K562 (cell line): ENCODE data around the gene SCGB1C2. TPM values are rescaled to one million over a fixed set of nuclear protein-coding genes. Genes with fewer than 3 reads are reported as not detected.

Experiments used
- ATAC-seq: fragments of 200-7000 bp; cut with Tn5 transposase; 3 replicates; pipeline ENCODE4 v1.9.1; 2020; ENCODE audit warnings: moderate library complexity
- BruUV-seq: library from RNA; stranded (reverse); fragments of 400-500 nt; replicated peaks from 2 replicates; lab custom pipeline; 2021; lab: Mats Ljungman, UMichigan
- CTCF ChIA-PET: fragments of 300-600 bp; formaldehyde crosslinking; extraction: SDS; loops from one replicate; lab custom pipeline; 2021; ENCODE audit warnings: low intra/inter-chr PET ratio; lab: Yijun Ruan, JAX
- POLR2A ChIA-PET: fragments of 300-600, 350-650 bp; sonication (Branson Sonifier 250); formaldehyde crosslinking; extraction: SDS; loops from one replicate; lab custom pipeline; 2021; ENCODE audit warnings: antibody characterized with exemption, inconsistent platforms; lab: Yijun Ruan, JAX
- DNase-seq, 4 experiments: peaks; one replicate each; pipeline versions ENCODE4 v3.0.0 to v3.0.0-alpha.2; 2011 to 2018; ENCODE audit warnings: low spot score in 3 of 4, mixed read lengths in 3 of 4; ENCODE audit errors: extremely low read depth in 1 of 4
- FAIRE-seq: peaks from 2 replicates; lab custom pipeline; 2011; peaks lifted over from hg19 to GRCh38; lab: Jason Lieb, UNC
- H2AFZ ChIP-seq: 2 replicates; pipeline ENCODE4 v1.6.0; 2011; ENCODE audit warnings: low read depth, low read length, control low read depth, inconsistent platforms
- H3K27ac ChIP-seq: fragments of 200-600 bp; 3 replicates; pipeline ENCODE4 v1.8.0; 2011; ENCODE audit warnings: low read depth, mild to moderate bottlenecking, control low read depth, inconsistent platforms, low read length, moderate library complexity, mixed read lengths; ENCODE audit errors: extremely low read depth
- H3K27me3 ChIP-seq, 2 experiments: fragments of 300-600 bp in 1 of 2; 2 replicates in 1 of 2; 3 replicates in 1 of 2; pipeline versions ENCODE4 v1.6.0 to v1.8.0; 2011; ENCODE audit warnings: inconsistent platforms in 2 of 2, low read length in 2 of 2, mild to moderate bottlenecking in 1 of 2, mixed read lengths in 1 of 2, moderate library complexity in 1 of 2; ENCODE audit not compliant: control insufficient read depth in 2 of 2, insufficient read depth in 2 of 2
- H3K36me3 ChIP-seq: fragments of 300-600 bp; 3 replicates; pipeline ENCODE4 v1.8.0; 2011; ENCODE audit warnings: mild to moderate bottlenecking, low read length, inconsistent platforms; ENCODE audit not compliant: control insufficient read depth, insufficient read depth
- H3K4me1 ChIP-seq, 2 experiments: fragments of 200-600 bp in 1 of 2; replicated peaks in 1 of 2; 2 replicates in 1 of 2; 3 replicates in 1 of 2; pipeline versions ENCODE4 v1.5.1 to v1.8.0; 2011; ENCODE audit warnings: inconsistent platforms in 2 of 2, low read length in 2 of 2, mild to moderate bottlenecking in 1 of 2, mixed read lengths in 1 of 2, moderate library complexity in 1 of 2; ENCODE audit not compliant: control insufficient read depth in 2 of 2, insufficient read depth in 2 of 2
- H3K4me2 ChIP-seq: 2 replicates; pipeline ENCODE4 v1.6.1; 2011; ENCODE audit warnings: low read length, control low read depth, inconsistent platforms, mixed read lengths; ENCODE audit not compliant: insufficient read depth
- H3K4me3 ChIP-seq: fragments of 200-600 bp; sonication (generic), shearing (Covaris generic); 2 replicates; pipeline ENCODE4 v1.5.1; 2016; ENCODE audit warnings: control low read depth, inconsistent platforms
- H3K79me2 ChIP-seq: fragments of 200-600 bp; 3 replicates; pipeline ENCODE4 v1.8.0; 2011; ENCODE audit warnings: low read length, inconsistent platforms; ENCODE audit not compliant: control insufficient read depth, insufficient read depth
- H3K9ac ChIP-seq, 2 experiments: 2 replicates each; pipeline versions ENCODE4 v1.6.0 to v1.6.1; 2011; ENCODE audit warnings: low read depth in 2 of 2, low read length in 2 of 2, control low read depth in 1 of 2, inconsistent platforms in 1 of 2, mild to moderate bottlenecking in 1 of 2, mixed read lengths in 1 of 2; ENCODE audit not compliant: insufficient read depth in 1 of 2
- H3K9me1 ChIP-seq: one replicate; pipeline ENCODE4 v1.6.0; 2011; ENCODE audit warnings: inconsistent platforms, mild to moderate bottlenecking, low read length, moderate library complexity; ENCODE audit not compliant: control insufficient read depth, insufficient read depth
- H3K9me3 ChIP-seq: replicated peaks from 2 replicates; pipeline ENCODE4 v1.5.1; 2011; ENCODE audit warnings: low read depth, low read length, inconsistent platforms; ENCODE audit not compliant: control insufficient read depth, insufficient read depth
- H4K20me1 ChIP-seq: replicated peaks from 2 replicates; pipeline ENCODE4 v1.6.1; 2011; ENCODE audit warnings: low read length, inconsistent platforms, mixed read lengths; ENCODE audit not compliant: control insufficient read depth, insufficient read depth
- BRD4 ChIP-seq: fragments of 200-600 bp; sonication (generic); IDR thresholded peaks from 2 replicates; pipeline ENCODE4 v1.6.1; 2017; ENCODE audit warnings: inconsistent platforms
- CTBP1 ChIP-seq: fragments of 450-650 bp; IDR thresholded peaks from 2 replicates; pipeline ENCODE4 v1.6.1; 2016; ENCODE audit warnings: borderline replicate concordance
- ETV1 ChIP-seq: fragments of 450-650 bp; conservative IDR thresholded peaks from 2 replicates; pipeline ENCODE4 v1.6.1; 2016; ENCODE audit warnings: missing genetic modification characterization, control low read depth, low read depth, missing compliant biosample characterization
- EZH2 ChIP-seq: IDR thresholded peaks from 2 replicates; pipeline ENCODE4 v1.6.1; 2012; ENCODE audit warnings: low read depth, mild to moderate bottlenecking, inconsistent platforms, low read length, borderline replicate concordance
- HIVEP1 ChIP-seq: fragments of 250-450 bp; sonication (Bioruptor Pico); IDR thresholded peaks from 2 replicates; pipeline ENCODE4 v1.4.0; 2020; ENCODE audit warnings: mild to moderate bottlenecking
- JUND ChIP-seq, 2 experiments: IDR thresholded peaks; 2 replicates in 1 of 2; 3 replicates in 1 of 2; pipeline ENCODE4 v1.6.1; 2011; ENCODE audit warnings: borderline replicate concordance in 2 of 2, low read depth in 2 of 2, low read length in 2 of 2, improper control_type of control experiment in 1 of 2, missing biosample characterization in 1 of 2, missing genetic modification characterization in 1 of 2, missing genetic modification reagents in 1 of 2
- LEF1 ChIP-seq: fragments of 450-650 bp; IDR thresholded peaks from 2 replicates; pipeline ENCODE4 v1.6.1; 2016; ENCODE audit warnings: mild to moderate bottlenecking
- NFRKB ChIP-seq: fragments of 450-650 bp; IDR thresholded peaks from 2 replicates; pipeline ENCODE4 v1.6.1; 2016; ENCODE audit warnings: low read depth
- PHTF2 ChIP-seq: fragments of 250-450 bp; sonication (Bioruptor Pico); IDR thresholded peaks from 2 replicates; pipeline ENCODE4 v1.5.0; 2021; ENCODE audit warnings: mild to moderate bottlenecking
- RBBP5 ChIP-seq: fragments of 200-600 bp; sonication (generic); IDR thresholded peaks from 2 replicates; pipeline ENCODE4 v1.6.1; 2012; ENCODE audit warnings: borderline replicate concordance, mild to moderate bottlenecking, low read length, control low read depth, inconsistent platforms; ENCODE audit not compliant: insufficient read depth, poor library complexity, severe bottlenecking
- RBM17 ChIP-seq: fragments of 200-400 bp; formaldehyde crosslinking; IDR thresholded peaks from 2 replicates; pipeline ENCODE4 v1.6.1; 2017; ENCODE audit warnings: low read depth, mild to moderate bottlenecking, low read length, borderline replicate concordance
- SUPT5H ChIP-seq: fragments of 450-650 bp; IDR thresholded peaks from 2 replicates; pipeline ENCODE4 v1.6.1; 2016
- UBTF ChIP-seq, 2 experiments: IDR thresholded peaks; 2 replicates each; pipeline ENCODE4 v1.6.1; 2012; ENCODE audit warnings: improper control_type of control experiment in 2 of 2, low read depth in 2 of 2, low read length in 2 of 2, borderline replicate concordance in 1 of 2
- XRCC5 ChIP-seq: fragments of 200-400 bp; formaldehyde crosslinking; IDR thresholded peaks from 2 replicates; pipeline ENCODE4 v1.6.1; 2017; ENCODE audit warnings: low read depth, mild to moderate bottlenecking, low read length
- ZFP1 ChIP-seq: fragments of 450-650 bp; formaldehyde crosslinking; IDR thresholded peaks from 2 replicates; pipeline ENCODE4 v1.4.0; 2020; ENCODE audit warnings: mild to moderate bottlenecking, mixed read lengths
- ZNF23 ChIP-seq: fragments of 250-450 bp; sonication (Bioruptor Pico); IDR thresholded peaks from 2 replicates; pipeline ENCODE4 v1.4.0; 2020; ENCODE audit warnings: mild to moderate bottlenecking
- ZNF511 ChIP-seq: sonication (generic); formaldehyde crosslinking; IDR thresholded peaks from 2 replicates; pipeline ENCODE4 v1.8.0; 2022; ENCODE audit warnings: mild to moderate bottlenecking, missing genetic modification reagents
- WGBS: fragments of 100-300 bp; shearing (Covaris generic); methylation state at CpG from one replicate; pipeline ENCODE4 v1.1.6; 2016; ENCODE audit warnings: low coverage, mixed read lengths; ENCODE audit not compliant: insufficient coverage; ENCODE audit errors: missing lambda C conversion rate; 5-methylcytosine and 5-hydroxymethylcytosine counted together
- in situ Hi-C: fragments of 300-500 bp; cut with MboI; formaldehyde crosslinking; loops from 4 replicates; pipeline ENCODE4 v1.15.0; 2018; ENCODE audit warnings: inconsistent platforms, mixed read lengths
- intact Hi-C: fragments of 100-400 bp; cut with micrococcal nuclease; formaldehyde crosslinking; loops from 2 replicates; pipeline ENCODE4 v1.14.2; 2022
- polyA plus RNA-seq, 8 experiments: library from polyadenylated mRNA; depleted of rRNA in 4 of 8; stranded (reverse) in 5 of 8; unstranded in 3 of 8; fragments of >200 nt; fragmentation: Nextera tagmentation in 2 of 8; fragmentation: Illumina TruSeq in 1 of 8; extraction: Ambion mirVana in 2 of 8; extraction: Trizol in 1 of 8; gene quantifications; 2 replicates each; pipeline versions ENCODE4 v1.2.1 to v1.2.3, GENCODE V29; 2011 to 2014; ENCODE audit warnings: inconsistent platforms in 1 of 8, missing spikeins in 1 of 8
- total RNA-seq, 7 experiments: library from RNA; depleted of rRNA in 6 of 7; stranded (reverse); fragments of >200 nt in 6 of 7; fragmentation: Illumina TruSeq in 2 of 7; extraction: Trizol in 2 of 7; gene quantifications; 2 replicates each; pipeline versions ENCODE4 v1.2.1 to v1.2.3, GENCODE V29; 2011 to 2021; ENCODE audit warnings: low replicate concordance in 1 of 7

The SCGB1C2 gene
- total and polyA plus RNA-seq, 9 of the 15 experiments (the other 6 are each of a cell fraction or from before 2014, with no cell fraction given), result not detected

GRCh38 chr17:178292-179065 is 41.1 kb downstream of the SCGB1C2 start:
- Histone ChIP-seq H3K4me3 (no peak overlapping the region), H3K79me2 (no peaks in the 10 kb centered on the region), H3K27ac (no peak overlapping the region), H3K36me3 (no peaks in the 10 kb centered on the region), H3K4me1 (no peaks in the 10 kb centered on the region), H4K20me1 (no peaks in the 10 kb centered on the region), H3K27me3 (peaks cover 0 to 35% of the 10 kb centered on the region in 2 experiments; a peak in 2 of 5 replicates), H3K9ac (no peak overlapping the region), H3K4me2 (no peak overlapping the region), H3K9me3 (no peaks in the 10 kb centered on the region), H2AFZ (no peak overlapping the region), H3K9me1 (no peaks in the 10 kb centered on the region)
- DNase-seq (no peak), ATAC-seq (no peak), FAIRE-seq (no peak)
- WGBS, result 5% methylated on average over 11 of the region's 12 CpGs
- in situ Hi-C loops (no loop called here), intact Hi-C loops (no loop called here)
- no peak for TF ChIP-seq PHTF2 (CRISPR knock-in tag)
- no peak for TF ChIP-seq CTBP1
- TF ChIP-seq JUND (IDR thresholded peaks at IDR 0.05; ENCODE audit: borderline replicate concordance, low read depth, low read length), result no peak
- TF ChIP-seq JUND (tag; IDR thresholded peaks at IDR 0.05; ENCODE audit: borderline replicate concordance, low read depth, low read length), result no peak
- TF ChIP-seq RBBP5, result no peak
- no peak for TF ChIP-seq UBTF (IDR thresholded peaks at IDR 0.05; ENCODE audit: borderline replicate concordance in 1 of 2, low read depth in 2 of 2, low read length in 2 of 2)
- TF ChIP-seq LEF1, result no peak
- no peak for TF ChIP-seq SUPT5H
- TF ChIP-seq ZFP1, result no peak
- no peak for TF ChIP-seq ZNF511 (CRISPR knock-in tag)
- no peak for TF ChIP-seq NFRKB
- TF ChIP-seq ZNF23 (CRISPR knock-in tag), result no peak
- no peak for TF ChIP-seq HIVEP1
- no peak for TF ChIP-seq EZH2
- TF ChIP-seq XRCC5, result no peak
- no peak for TF ChIP-seq ETV1 (tag)
- no peak for TF ChIP-seq RBM17
- TF ChIP-seq BRD4, result no peak
- no TSS peak for BruUV-seq
- POLR2A ChIA-PET, result no interaction called here
- CTCF ChIA-PET, result no interaction called here
